Sigmoid colon (tissue), 4 donors: ENCODE measurements around the gene CEMIP.

Source experiments
- EP300 ChIP-seq, 4 donors: sonication (generic); formaldehyde crosslinking; IDR thresholded peaks; one replicate each; pipeline ENCODE4 v1.6.1; 2017; ENCODE audit warnings: antibody characterized with exemption in 4 of 4
- POLR2A ChIP-seq, 2 donors: fragments of 450-650 bp; IDR thresholded peaks; one replicate each; pipeline ENCODE4 v1.6.1; 2016; ENCODE audit warnings: antibody characterized with exemption in 2 of 2, mild to moderate bottlenecking in 2 of 2, moderate library complexity in 2 of 2
- TF ChIP-seq, protein P1 (sequence below), 4 experiments: fragments of 450-650 bp in 3 of 4; fragments of 200-600 bp in 1 of 4; IDR thresholded peaks; one replicate each; pipeline ENCODE4 v1.5.1; 2016 to 2019; ENCODE audit warnings: antibody characterized with exemption in 4 of 4, mild to moderate bottlenecking in 3 of 4, moderate library complexity in 2 of 4

DNA sequence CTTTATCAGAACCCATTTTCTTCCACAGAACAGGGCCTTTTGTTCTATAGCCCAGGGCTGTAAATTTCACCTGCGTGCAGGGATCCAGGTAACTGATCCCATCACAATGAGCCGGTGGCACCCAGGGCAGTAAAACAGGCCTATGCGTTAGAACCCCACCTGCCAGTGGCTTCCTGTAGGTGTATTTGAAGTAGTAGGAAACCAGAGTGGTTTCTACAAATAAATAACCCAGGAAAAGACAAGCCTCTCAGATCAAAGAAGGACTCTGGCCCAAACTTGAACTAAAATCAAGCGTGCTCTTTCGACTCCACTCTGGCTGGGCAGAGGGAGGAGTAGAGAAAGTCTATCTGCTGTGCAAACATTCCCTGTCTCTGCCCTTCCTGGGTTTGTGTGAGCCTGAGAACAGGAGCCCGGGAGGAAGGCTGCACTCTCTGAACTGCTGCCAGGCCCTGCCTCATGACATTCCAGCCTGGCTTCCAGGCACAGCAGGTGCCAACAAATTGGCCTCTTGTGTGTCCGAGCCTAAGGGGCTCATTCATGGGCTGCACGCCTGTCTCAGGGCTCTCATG lies 77.7 kb downstream of the CEMIP start:
- no peak for TF ChIP-seq POLR2A (IDR thresholded peaks at IDR 0.05)
- TF ChIP-seq EP300 (IDR thresholded peaks at IDR 0.05), result no peak
- TF ChIP-seq, protein P1, sequence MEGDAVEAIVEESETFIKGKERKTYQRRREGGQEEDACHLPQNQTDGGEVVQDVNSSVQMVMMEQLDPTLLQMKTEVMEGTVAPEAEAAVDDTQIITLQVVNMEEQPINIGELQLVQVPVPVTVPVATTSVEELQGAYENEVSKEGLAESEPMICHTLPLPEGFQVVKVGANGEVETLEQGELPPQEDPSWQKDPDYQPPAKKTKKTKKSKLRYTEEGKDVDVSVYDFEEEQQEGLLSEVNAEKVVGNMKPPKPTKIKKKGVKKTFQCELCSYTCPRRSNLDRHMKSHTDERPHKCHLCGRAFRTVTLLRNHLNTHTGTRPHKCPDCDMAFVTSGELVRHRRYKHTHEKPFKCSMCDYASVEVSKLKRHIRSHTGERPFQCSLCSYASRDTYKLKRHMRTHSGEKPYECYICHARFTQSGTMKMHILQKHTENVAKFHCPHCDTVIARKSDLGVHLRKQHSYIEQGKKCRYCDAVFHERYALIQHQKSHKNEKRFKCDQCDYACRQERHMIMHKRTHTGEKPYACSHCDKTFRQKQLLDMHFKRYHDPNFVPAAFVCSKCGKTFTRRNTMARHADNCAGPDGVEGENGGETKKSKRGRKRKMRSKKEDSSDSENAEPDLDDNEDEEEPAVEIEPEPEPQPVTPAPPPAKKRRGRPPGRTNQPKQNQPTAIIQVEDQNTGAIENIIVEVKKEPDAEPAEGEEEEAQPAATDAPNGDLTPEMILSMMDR (IDR thresholded peaks at IDR 0.05), result no peak
